Progenitor cell of endocrine pancreas (in vitro differentiated cells): ENCODE measurements around the gene CEP63. TPM values are rescaled to one million over a fixed set of nuclear protein-coding genes. Genes with fewer than 3 reads are reported as not detected.
A peak's percentile ranks its signal among the peaks of the same experiment; 100 is the strongest.

Experiments
- DNase-seq: peaks from one replicate; pipeline ENCODE4 v3.0.0; 2021; ENCODE audit warnings: low spot score; ENCODE audit not compliant: unreplicated experiment
- H3K27ac Mint-ChIP-seq: 2 replicates; pipeline ENCODE4 v1.8.0; 2021; ENCODE audit warnings: mild to moderate bottlenecking, moderate library complexity, mixed read lengths
- H3K27me3 Mint-ChIP-seq: 2 replicates; pipeline ENCODE4 v1.8.0; 2021; ENCODE audit warnings: mixed read lengths
- H3K36me3 Mint-ChIP-seq: 2 replicates; pipeline ENCODE4 v1.8.0; 2022; ENCODE audit warnings: mixed read lengths; ENCODE audit not compliant: insufficient read depth
- H3K4me1 Mint-ChIP-seq: 2 replicates; pipeline ENCODE4 v1.8.0; 2021; ENCODE audit warnings: low read depth, mixed read lengths
- H3K4me3 Mint-ChIP-seq: 2 replicates; pipeline ENCODE4 v1.8.0; 2021; ENCODE audit warnings: low read depth, mild to moderate bottlenecking, moderate library complexity, mixed read lengths
- H3K9me3 Mint-ChIP-seq: 2 replicates; pipeline ENCODE4 v1.8.0; 2021; ENCODE audit warnings: low read depth, mixed read lengths
- CTCF ChIP-seq: fragments of 200-600 bp; sonication (generic); IDR thresholded peaks from one replicate; pipeline ENCODE4 v1.5.0; 2021; ENCODE audit warnings: antibody characterized with exemption, mild to moderate bottlenecking; ENCODE audit not compliant: unreplicated experiment
- total RNA-seq: library from RNA; stranded (reverse); gene quantifications from 2 replicates; pipeline ENCODE4 v1.2.1, GENCODE V29; 2021

CEP63 gene
- total RNA-seq, 1 donor from 2014 or later = 25.7 TPM

- peaks cover 29% of the 10 kb centered on the region for H3K4me1 Mint-ChIP-seq
- TF ChIP-seq CTCF = no peak
- H3K36me3 Mint-ChIP-seq = peaks cover 18% of the 10 kb centered on the region
- H3K27ac Mint-ChIP-seq = no peak overlapping the region
- no peaks in the 10 kb centered on the region for H3K9me3 Mint-ChIP-seq
- no peak for DNase-seq
- H3K27me3 Mint-ChIP-seq = no peaks in the 10 kb centered on the region
- no peak overlapping the region for H3K4me3 Mint-ChIP-seq
These were observed 10.9 kb upstream of the CEP63 start for GRCh38 chr3:134474956-134475355.

DNA sequence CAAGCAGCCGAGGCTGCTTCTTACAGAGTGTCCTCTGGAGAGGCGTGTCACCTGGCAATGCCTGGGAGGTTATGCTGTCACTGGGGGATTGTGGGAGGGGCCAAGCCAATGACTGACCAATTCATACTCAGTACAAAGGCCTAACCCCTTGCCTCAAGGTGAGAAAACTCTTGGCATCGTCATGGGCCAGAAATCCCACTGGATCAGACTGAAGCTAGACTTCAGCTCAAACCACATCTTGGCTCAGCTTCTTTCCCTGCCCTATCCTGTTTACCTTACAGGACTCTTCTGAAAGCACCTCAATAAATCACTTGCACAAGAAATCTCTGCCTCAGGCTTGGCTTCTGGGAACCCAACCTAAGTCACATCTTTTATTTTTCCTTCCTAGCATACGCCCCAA, 9.6 kb upstream of the CEP63 start:
- no peak overlapping the region for H3K4me3 Mint-ChIP-seq
- peaks cover 29% of the 10 kb centered on the region for H3K4me1 Mint-ChIP-seq
- DNase-seq = no peak
- no peak for TF ChIP-seq CTCF
- H3K27me3 Mint-ChIP-seq = no peaks in the 10 kb centered on the region
- no peaks in the 10 kb centered on the region for H3K9me3 Mint-ChIP-seq
- peaks cover 25% of the 10 kb centered on the region for H3K36me3 Mint-ChIP-seq
- peak overlapping the region; percentile 85 for H3K27ac Mint-ChIP-seq

- H3K4me1 Mint-ChIP-seq = peaks cover 29% of the 10 kb centered on the region
- no peak overlapping the region for H3K4me3 Mint-ChIP-seq
- no peak overlapping the region for H3K27ac Mint-ChIP-seq
- no peaks in the 10 kb centered on the region for H3K27me3 Mint-ChIP-seq
- TF ChIP-seq CTCF = no peak
- DNase-seq = no peak
- H3K36me3 Mint-ChIP-seq = peaks cover 26% of the 10 kb centered on the region
- H3K9me3 Mint-ChIP-seq = no peaks in the 10 kb centered on the region
These were observed 8.9 kb upstream of the CEP63 start for GRCh38 chr3:134477002-134477401.

DNA sequence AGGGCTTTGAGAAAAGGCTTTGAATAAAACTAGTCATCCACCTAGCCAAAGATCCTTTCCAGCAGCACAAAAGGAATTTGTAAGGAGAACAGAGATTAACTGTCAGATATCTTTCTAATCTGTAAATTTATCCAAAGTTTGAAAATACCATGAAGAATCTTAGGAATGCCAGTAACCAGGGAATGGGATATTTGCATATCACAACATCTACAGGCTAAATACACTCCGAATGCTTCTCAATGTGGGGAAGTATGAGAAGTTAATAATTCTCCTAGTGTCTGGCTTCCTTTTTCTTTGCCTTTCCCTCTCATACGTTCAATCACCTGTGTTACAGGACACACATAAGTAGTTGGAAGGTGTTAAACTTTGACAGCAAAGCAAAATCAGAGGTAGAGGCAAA, 7.9 kb upstream of the CEP63 start:
- H3K4me3 Mint-ChIP-seq = no peak overlapping the region
- no peak for DNase-seq
- peaks cover 32% of the 10 kb centered on the region for H3K4me1 Mint-ChIP-seq
- H3K27ac Mint-ChIP-seq = peak overlapping the region; percentile 78
- H3K27me3 Mint-ChIP-seq = no peaks in the 10 kb centered on the region
- no peaks in the 10 kb centered on the region for H3K9me3 Mint-ChIP-seq
- peaks cover 32% of the 10 kb centered on the region for H3K36me3 Mint-ChIP-seq
- no peak for TF ChIP-seq CTCF

DNA sequence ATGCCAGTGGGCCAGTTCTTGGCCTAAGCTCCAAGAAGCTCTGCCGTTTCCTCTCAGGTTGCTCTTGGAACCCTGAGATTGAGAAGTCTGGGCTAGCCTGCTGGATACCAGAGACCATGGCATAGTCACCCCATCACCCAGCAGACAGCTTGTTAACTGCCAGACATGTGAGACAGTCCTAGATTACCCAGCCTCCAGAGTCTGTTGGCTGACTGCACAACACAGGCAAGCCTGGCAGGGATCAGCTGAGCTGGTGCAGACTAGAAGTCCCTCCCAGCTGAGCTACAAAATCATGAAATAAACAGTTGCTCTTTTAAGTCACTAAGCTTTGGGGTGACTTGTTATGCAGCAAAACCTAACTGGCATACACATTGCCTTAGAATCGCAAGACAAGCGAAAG, 5.3 kb upstream of the CEP63 start:
- Mint-ChIP-seq H3K27me3 (no peaks in the 10 kb centered on the region), H3K27ac (no peak overlapping the region), H3K4me1 (peaks cover 38% of the 10 kb centered on the region), H3K9me3 (no peaks in the 10 kb centered on the region), H3K4me3 (no peak overlapping the region), H3K36me3 (peaks cover 35% of the 10 kb centered on the region)
- no peak for TF ChIP-seq CTCF
- DNase-seq = no peak
